IPS DF 19.7 (cell line): ENCODE results near the gene PTPN4.
A peak's percentile ranks its signal among the peaks of the same experiment; 100 is the strongest.
"Not testable (repeated sequence)": the region's sequence is repeated elsewhere in the genome, so short reads cannot be mapped to it uniquely, and the experiment has no call there.

Source experiments
- DNase-seq: peaks from one replicate; pipeline ENCODE4 v3.0.0-alpha.2; 2013; ENCODE audit warnings: low read depth, low spot score

Gene PTPN4

GRCh38 chr2:119765433-119766002 lies 5.8 kb downstream of the PTPN4 start:
- no peak for DNase-seq

DNA sequence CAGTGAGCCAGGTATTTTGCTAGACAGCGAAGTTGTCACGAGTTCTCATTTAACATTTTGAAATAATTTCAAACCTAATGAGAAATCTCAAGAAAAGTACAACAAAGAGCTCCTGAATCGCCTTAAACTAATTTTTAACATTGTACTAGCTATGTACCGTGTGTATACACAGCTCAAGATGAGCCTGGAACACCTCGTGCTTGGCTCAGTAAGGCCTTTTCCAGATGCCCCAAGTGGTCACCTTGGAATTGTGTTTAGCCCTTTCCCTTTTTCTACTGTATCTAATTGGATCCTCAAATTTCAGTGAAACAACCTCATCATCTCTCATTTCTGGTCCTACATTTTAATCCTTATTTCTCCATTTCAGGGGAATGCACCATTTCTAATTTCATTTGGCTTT lies 7.2 kb downstream of the PTPN4 start:
- no peak for DNase-seq

- no peak for DNase-seq
These were observed 9.0 kb downstream of the PTPN4 start for GRCh38 chr2:119768742-119769141.

- DNase-seq: no peak
These were observed 9.9 kb downstream of the PTPN4 start for GRCh38 chr2:119769645-119770044.

DNA sequence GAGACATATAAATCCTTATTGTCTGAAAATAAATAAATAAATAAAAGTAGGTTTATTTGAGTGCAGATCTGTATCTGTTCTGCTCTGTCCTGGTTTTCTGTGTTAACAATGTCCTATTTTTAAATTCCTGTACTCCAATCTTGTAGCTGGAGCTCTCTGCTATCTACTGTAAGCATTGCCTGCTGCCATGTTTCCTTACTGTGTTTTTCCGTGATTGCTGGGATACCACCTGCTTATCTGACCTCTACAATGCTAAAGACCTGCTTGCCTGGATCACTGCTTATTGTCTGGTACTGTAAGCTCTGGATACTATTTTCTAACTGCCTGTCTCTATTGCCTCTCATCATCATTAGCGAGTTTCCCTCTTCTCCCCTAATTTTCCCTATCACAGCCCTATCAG lies 11.6 kb downstream of the PTPN4 start:
- DNase-seq: no peak

DNA sequence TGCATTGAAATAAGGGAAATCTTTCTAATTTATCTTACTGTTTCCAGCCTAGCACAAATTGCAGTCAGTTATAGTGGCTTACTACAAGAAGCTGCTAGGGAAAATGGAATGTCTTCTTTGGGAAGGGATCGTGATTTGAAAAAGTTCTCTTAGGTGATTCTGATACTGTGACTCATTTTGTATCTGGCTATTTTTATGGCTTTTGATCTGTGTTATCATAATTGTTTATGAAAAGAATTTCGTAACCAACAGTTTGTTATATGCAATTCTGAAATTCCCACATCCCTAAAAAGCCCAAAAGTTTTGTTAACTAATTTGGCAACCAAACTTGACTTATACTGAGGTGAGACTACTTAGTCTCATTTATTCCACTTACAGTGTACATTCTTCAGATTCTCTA lies 12.4 kb downstream of the PTPN4 start:
- DNase-seq: no peak

GRCh38 chr2:119772767-119773166 lies 13.0 kb downstream of the PTPN4 start:
- DNase-seq: no peak

- DNase-seq: no peak
These were observed 14.3 kb downstream of the PTPN4 start for GRCh38 chr2:119774026-119774425.

GRCh38 chr2:119775102-119775501 lies 15.4 kb downstream of the PTPN4 start:
- DNase-seq: no peak

GRCh38 chr2:119782308-119783027 lies 22.7 kb downstream of the PTPN4 start:
- no peak for DNase-seq

DNA sequence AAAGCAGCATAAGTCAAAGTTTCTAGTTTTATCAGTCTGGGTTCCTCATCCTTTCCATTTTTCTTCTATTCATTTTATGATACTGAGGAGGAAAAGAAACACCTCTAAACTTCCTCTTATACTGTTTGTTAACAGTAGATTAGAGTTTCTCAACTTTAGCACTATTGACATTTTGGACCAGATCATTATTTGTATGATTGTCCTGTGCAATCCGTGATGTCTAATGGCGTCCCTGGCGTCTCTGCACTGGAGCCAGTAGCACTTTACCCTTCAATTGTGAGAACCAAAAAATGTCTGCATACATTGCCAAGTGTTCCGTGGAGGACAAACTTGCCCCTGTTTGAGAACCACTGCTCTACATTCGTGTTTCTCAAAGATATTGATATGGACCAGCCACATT lies 25.2 kb downstream of the PTPN4 start:
- no peak for DNase-seq

DNA sequence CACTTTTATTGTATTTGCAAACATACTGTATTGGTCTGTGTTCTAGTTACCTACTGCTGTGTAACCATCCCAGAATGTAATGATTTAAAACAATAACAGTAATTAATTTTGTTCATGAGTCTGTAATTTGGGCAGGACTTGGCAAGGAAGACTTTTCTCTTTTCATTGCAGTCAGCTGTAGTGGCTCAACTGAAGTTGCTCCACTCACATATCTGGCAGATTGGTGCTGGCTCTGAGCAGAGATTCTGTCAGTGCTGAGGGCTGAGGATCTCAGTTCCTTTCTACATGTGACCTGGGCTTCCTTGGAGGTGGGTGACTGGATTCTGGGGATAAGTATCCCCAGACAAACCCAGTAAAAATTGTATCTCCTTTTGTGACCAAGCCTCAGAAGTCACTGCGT lies 26.6 kb downstream of the PTPN4 start:
- DNase-seq: no peak

GRCh38 chr2:119788752-119789151 lies 29.0 kb downstream of the PTPN4 start:
- no peak for DNase-seq

DNA sequence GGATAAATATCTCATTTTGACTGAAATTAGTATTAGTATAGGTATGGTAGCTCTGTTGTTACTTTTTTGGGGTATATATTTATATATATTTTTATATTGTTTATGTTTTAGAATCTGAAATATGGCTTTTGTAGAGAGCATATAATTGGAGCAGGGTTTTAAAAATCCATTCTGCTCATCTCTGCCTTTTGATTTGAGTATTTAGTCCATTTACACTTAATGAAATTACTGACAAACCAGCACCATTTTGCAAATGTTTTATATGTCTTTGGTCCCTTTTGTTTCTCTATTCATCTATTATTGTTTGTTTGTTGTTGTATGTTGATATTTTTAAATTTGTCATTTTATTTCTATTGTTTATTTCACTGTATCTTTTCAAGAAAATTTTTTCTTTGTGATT lies 30.7 kb downstream of the PTPN4 start:
- no peak for DNase-seq

GRCh38 chr2:119792907-119793312 lies 33.2 kb downstream of the PTPN4 start:
- DNase-seq: peak; percentile 38

- no peak for DNase-seq
These were observed 34.5 kb downstream of the PTPN4 start for GRCh38 chr2:119794237-119794636.

GRCh38 chr2:119795309-119796303 lies 35.9 kb downstream of the PTPN4 start:
- no peak for DNase-seq

DNA sequence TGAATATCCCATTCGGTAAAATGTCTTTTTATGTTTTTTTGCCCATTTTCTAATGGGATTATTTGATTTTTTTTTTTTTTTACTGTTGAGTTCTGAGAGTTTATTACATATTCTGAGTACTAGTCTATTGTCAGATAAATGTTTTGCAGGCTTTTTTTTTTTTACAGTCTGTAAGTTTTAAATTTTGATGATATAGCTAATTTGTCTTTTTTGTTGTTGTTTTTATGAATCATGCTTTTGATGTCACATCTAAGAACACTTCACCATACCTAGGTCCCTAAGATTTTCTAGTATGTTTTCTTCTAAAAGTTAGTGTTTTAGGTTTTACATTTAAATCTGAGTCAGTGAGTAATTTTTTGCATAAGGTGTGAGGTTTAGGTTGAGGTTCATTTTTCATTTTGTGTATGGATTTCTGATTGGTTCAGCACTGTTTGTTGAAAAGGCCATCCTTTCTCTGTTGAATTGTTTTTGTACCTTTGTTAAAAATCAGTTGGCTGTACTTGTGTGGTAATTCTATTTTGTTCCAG lies 40.7 kb downstream of the PTPN4 start:
- DNase-seq: no peak

DNA sequence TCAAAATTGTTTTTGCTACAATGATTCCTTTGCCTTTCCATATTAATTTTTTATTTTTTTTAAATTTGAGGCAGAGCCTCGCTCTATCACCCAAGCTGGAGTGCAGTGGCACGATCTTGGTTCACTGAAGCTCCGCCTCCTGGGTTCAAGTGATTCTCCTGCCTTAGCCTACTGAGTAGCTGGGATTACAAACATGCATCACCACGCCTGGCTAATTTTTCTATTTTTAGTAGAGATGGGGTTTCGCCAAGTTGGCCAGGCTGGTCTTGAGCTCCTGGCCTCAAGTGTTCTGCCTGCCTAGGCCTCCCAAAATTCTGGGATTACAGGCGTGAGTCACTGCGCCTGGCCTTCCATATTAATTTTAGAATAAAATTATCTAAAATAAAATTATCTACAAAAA lies 41.3 kb downstream of the PTPN4 start:
- no peak for DNase-seq

- not testable (repeated sequence) for DNase-seq
These were observed 42.3 kb downstream of the PTPN4 start for GRCh38 chr2:119801989-119802388.

GRCh38 chr2:119803101-119803500 lies 43.4 kb downstream of the PTPN4 start:
- no peak for DNase-seq

DNA sequence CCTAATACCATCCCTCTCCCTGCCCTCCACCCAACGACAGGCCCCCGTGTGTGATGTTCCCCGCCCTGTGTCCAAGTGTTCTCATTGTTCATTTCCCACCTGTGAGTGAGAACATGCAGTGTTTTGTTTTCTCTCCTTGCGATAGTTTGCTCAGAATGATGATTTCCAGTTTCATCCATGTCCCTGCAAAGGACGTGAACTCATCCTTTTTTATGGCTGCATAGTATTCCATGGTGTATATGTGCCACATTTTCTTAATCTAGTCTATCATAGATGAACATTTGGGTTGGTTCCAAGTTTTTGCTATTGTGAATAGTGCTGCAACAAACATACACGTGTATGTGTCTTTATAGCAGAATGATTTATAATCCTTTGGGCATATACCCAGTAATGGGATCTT lies 44.7 kb downstream of the PTPN4 start:
- DNase-seq: not testable (repeated sequence)
